GM11168 (cell line): ENCODE data around the gene KRT82.
"Not testable (repeated sequence)": the region's sequence is repeated elsewhere in the genome, so short reads cannot be mapped to it uniquely, and the experiment has no call there.

Source experiments
- in situ Hi-C: fragments of 300-500 bp; cut with MboI; formaldehyde crosslinking; loops from one replicate; pipeline ENCODE4 v1.12.0; 2022; ENCODE audit warnings: low sequenced_read_pairs; ENCODE audit not compliant: unreplicated experiment

KRT82 gene

GRCh38 chr12:52413782-52414345 lies 7.7 kb upstream of the KRT82 start:
- in situ Hi-C loops: no loop called here

GRCh38 chr12:52413202-52413601 lies 7.1 kb upstream of the KRT82 start:
- in situ Hi-C loops: no loop called here

GRCh38 chr12:52411815-52412214 lies 5.7 kb upstream of the KRT82 start:
- in situ Hi-C loops: no loop called here

- in situ Hi-C loops: not testable (repeated sequence)
Measured at GRCh38 chr12:52410589-52411248, 4.6 kb upstream of the KRT82 start.

- in situ Hi-C loops: no loop called here
Measured at GRCh38 chr12:52407918-52408317, 1.8 kb upstream of the KRT82 start.

GRCh38 chr12:52404951-52405350 lies 1.2 kb downstream of the KRT82 start:
- in situ Hi-C loops: no loop called here

GRCh38 chr12:52403561-52403960 lies 2.6 kb downstream of the KRT82 start:
- in situ Hi-C loops: no loop called here

- in situ Hi-C loops: no loop called here
Measured at GRCh38 chr12:52402873-52403540, 3.1 kb downstream of the KRT82 start.

GRCh38 chr12:52402377-52402776 lies 3.8 kb downstream of the KRT82 start:
- in situ Hi-C loops: no loop called here

GRCh38 chr12:52401926-52402325 lies 4.2 kb downstream of the KRT82 start:
- in situ Hi-C loops: no loop called here

GRCh38 chr12:52401526-52401925 lies 4.6 kb downstream of the KRT82 start:
- in situ Hi-C loops: no loop called here

GRCh38 chr12:52400906-52401305 lies 5.2 kb downstream of the KRT82 start:
- in situ Hi-C loops: no loop called here

- in situ Hi-C loops: loop anchor here (10.0 kb wide), 1 partner anchor 585 kb away; no protein-coding TSS in a partner anchor
Measured at GRCh38 chr12:52399756-52400155, 6.4 kb downstream of the KRT82 start.

- in situ Hi-C loops: loop anchor here (10.0 kb wide), 1 partner anchor 587 kb away; no protein-coding TSS in a partner anchor
Measured at GRCh38 chr12:52398176-52398575, 8.0 kb downstream of the KRT82 start.

GRCh38 chr12:52396656-52397055 lies 9.5 kb downstream of the KRT82 start:
- in situ Hi-C loops: loop anchor here (10.0 kb wide), 1 partner anchor 588 kb away; no protein-coding TSS in a partner anchor

GRCh38 chr12:52395761-52396434 lies 10.2 kb downstream of the KRT82 start:
- in situ Hi-C loops: loop anchor here (10.0 kb wide), 1 partner anchor 589 kb away; no protein-coding TSS in a partner anchor

GRCh38 chr12:52394836-52395405 lies 11.2 kb downstream of the KRT82 start:
- in situ Hi-C loops: loop anchor here (10.0 kb wide), 1 partner anchor 590 kb away; no protein-coding TSS in a partner anchor

GRCh38 chr12:52392465-52393007 lies 13.6 kb downstream of the KRT82 start:
- in situ Hi-C loops: loop anchor here (10.0 kb wide), 1 partner anchor 592 kb away; no protein-coding TSS in a partner anchor

- in situ Hi-C loops: loop anchor here (10.0 kb wide), 1 partner anchor 593 kb away; no protein-coding TSS in a partner anchor
Measured at GRCh38 chr12:52391618-52392002, 14.5 kb downstream of the KRT82 start.
